ENCODE data around the gene FSHR.
A peak's percentile ranks its signal among the peaks of the same experiment; 100 is the strongest.

FSHR gene

GRCh38 chr2:49154140-49154539 is at the start of gene FSHR:
Gene FSHR (minus strand): TSS chr2:49154515. CDS start chr2:49154417, 98 bp downstream.
- DNase-seq (ENCODE audit: low read depth, low spot score), result no peak

GRCh38 chr2:49199266-49199665 is 45.0 kb upstream of the FSHR start:
- DNase-seq (ENCODE audit: low read depth, low spot score), result no peak

- no peak for DNase-seq (ENCODE audit: low read depth, low spot score)
Measured at GRCh38 chr2:49194701-49195100, 40.4 kb upstream of the FSHR start.

GRCh38 chr2:49192036-49192435 is 37.7 kb upstream of the FSHR start:
- DNase-seq (ENCODE audit: low read depth, low spot score), result no peak

- no peak for DNase-seq (ENCODE audit: low read depth, low spot score)
Measured at GRCh38 chr2:49189512-49190225, 35.4 kb upstream of the FSHR start.

GRCh38 chr2:49186050-49186648 is 31.8 kb upstream of the FSHR start:
- DNase-seq (ENCODE audit: low read depth, low spot score), result no peak

GRCh38 chr2:49178656-49179055 is 24.3 kb upstream of the FSHR start:
- no peak for DNase-seq (ENCODE audit: low read depth, low spot score)

- peak; percentile 70 for DNase-seq (ENCODE audit: low read depth, low spot score)
Measured at GRCh38 chr2:49177194-49177593, 22.9 kb upstream of the FSHR start.

- no peak for DNase-seq (ENCODE audit: low read depth, low spot score)
Measured at GRCh38 chr2:49175831-49176230, 21.5 kb upstream of the FSHR start.

- DNase-seq (ENCODE audit: low read depth, low spot score), result no peak
Measured at GRCh38 chr2:49174750-49175149, 20.4 kb upstream of the FSHR start.

- no peak for DNase-seq (ENCODE audit: low read depth, low spot score)
Measured at GRCh38 chr2:49167131-49167530, 12.8 kb upstream of the FSHR start.

GRCh38 chr2:49165662-49166061 is 11.3 kb upstream of the FSHR start:
- no peak for DNase-seq (ENCODE audit: low read depth, low spot score)

- no peak for DNase-seq (ENCODE audit: low read depth, low spot score)
Measured at GRCh38 chr2:49164729-49165128, 10.4 kb upstream of the FSHR start.

- no peak for DNase-seq (ENCODE audit: low read depth, low spot score)
Measured at GRCh38 chr2:49162151-49162550, 7.8 kb upstream of the FSHR start.

- no peak for DNase-seq (ENCODE audit: low read depth, low spot score)
Measured at GRCh38 chr2:49154891-49155290, 576 bp upstream of the FSHR start.

GRCh38 chr2:49153252-49153651 is 1.1 kb downstream of the FSHR start:
- DNase-seq (ENCODE audit: low read depth, low spot score), result no peak

- no peak for DNase-seq (ENCODE audit: low read depth, low spot score)
Measured at GRCh38 chr2:49152824-49153223, 1.5 kb downstream of the FSHR start.

- no peak for DNase-seq (ENCODE audit: low read depth, low spot score)
Measured at GRCh38 chr2:49146401-49146800, 7.9 kb downstream of the FSHR start.

GRCh38 chr2:49131801-49132200 is 22.5 kb downstream of the FSHR start:
- DNase-seq (ENCODE audit: low read depth, low spot score), result no peak

- no peak for DNase-seq (ENCODE audit: low read depth, low spot score)
Measured at GRCh38 chr2:49129034-49129433, 25.3 kb downstream of the FSHR start.

- no peak for DNase-seq (ENCODE audit: low read depth, low spot score)
Measured at GRCh38 chr2:49123600-49123999, 30.7 kb downstream of the FSHR start.

- DNase-seq (ENCODE audit: low read depth, low spot score), result no peak
Measured at GRCh38 chr2:49122107-49122506, 32.2 kb downstream of the FSHR start.

GRCh38 chr2:49113046-49113445 is 41.3 kb downstream of the FSHR start:
- no peak for DNase-seq (ENCODE audit: low read depth, low spot score)

- no peak for DNase-seq (ENCODE audit: low read depth, low spot score)
Measured at GRCh38 chr2:49111456-49111855, 42.9 kb downstream of the FSHR start.

Measured in iPS DF 19.7 (cell line).